Measurements from ENCODE around the gene AGPAT1. TPM values are rescaled to one million over a fixed set of nuclear protein-coding genes. Genes with fewer than 3 reads are reported as not detected.

Gene AGPAT1
- total RNA-seq, 1 experiment from 2014 or later = 55.6 TPM

DNA sequence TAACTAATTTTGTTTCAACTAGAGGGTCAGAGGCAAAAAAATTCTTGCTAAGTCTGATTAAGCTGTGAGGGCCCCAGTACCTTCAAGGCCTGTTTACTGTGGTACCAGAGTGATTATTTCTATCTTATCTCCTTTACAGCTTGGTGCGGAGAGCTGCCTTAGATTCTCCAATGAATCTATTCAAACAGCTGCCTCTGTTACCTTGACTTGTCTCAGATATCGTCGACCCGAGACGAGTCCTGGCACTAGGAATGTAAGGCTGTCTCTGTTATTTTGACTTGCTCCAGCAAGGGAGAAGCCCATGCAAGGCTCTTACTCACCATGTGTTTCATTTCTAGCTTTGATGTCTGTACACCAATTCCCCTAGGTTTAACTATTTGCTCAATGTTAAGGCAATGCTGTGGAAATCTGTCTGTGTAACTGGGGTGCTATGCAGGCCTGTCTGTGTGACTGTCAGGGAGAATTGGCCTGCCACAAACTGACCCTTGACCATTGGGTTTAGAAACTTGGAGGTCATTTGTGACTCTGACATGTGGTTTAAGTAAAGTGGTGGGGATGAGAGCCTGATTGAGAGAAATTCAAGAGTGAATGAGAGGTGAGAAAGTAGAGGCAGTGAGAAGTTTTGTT, 35.4 kb downstream of the AGPAT1 start:
- Histone ChIP-seq H3K9me3 (ENCODE audit: control insufficient read depth in 1 of 2, insufficient read depth in 1 of 2, low read depth in 1 of 2, low read length in 2 of 2) (no peaks in the 10 kb centered on the region), H3K27ac (ENCODE audit: low read depth, low read length) (no peak overlapping the region), H3K9ac (ENCODE audit: low read length) (no peak overlapping the region), H3K4me2 (ENCODE audit: low read length) (no peak overlapping the region), H3K4me1 (ENCODE audit: control insufficient read depth in 1 of 2, insufficient read depth in 2 of 2, low read length in 2 of 2) (no peaks in the 10 kb centered on the region), H3K27me3 (ENCODE audit: insufficient read depth, low read length) (no peaks in the 10 kb centered on the region), H4K20me1 (ENCODE audit: insufficient read depth) (no peaks in the 10 kb centered on the region), H2AFZ (ENCODE audit: low read depth, low read length, poor library complexity, severe bottlenecking) (no peak overlapping the region), H3K36me3 (ENCODE audit: control insufficient read depth in 1 of 2, insufficient read depth in 2 of 2, low read length in 2 of 2) (no peaks in the 10 kb centered on the region), H3K4me3 (replicated peaks in 1 of 2; ENCODE audit: low read depth in 1 of 2, low read length in 2 of 2) (no peak overlapping the region), H3K79me2 (ENCODE audit: insufficient read depth, low read length) (no peaks in the 10 kb centered on the region), H3K9me2 (ENCODE audit: insufficient read depth) (no peaks in the 10 kb centered on the region)
- intact Hi-C loops (cut with micrococcal nuclease) = no loop called here
- ChIA-PET POLR2A (no interaction called here), CTCF (no interaction called here), RAD21 (ENCODE audit: low non-redundant PET in 1 of 2, low total read pairs in 2 of 2, uncharacterized antibody in 2 of 2, unreplicated experiment in 2 of 2) (no interaction called here)
- no peak for ATAC-seq
- TF ChIP-seq, protein P1, sequence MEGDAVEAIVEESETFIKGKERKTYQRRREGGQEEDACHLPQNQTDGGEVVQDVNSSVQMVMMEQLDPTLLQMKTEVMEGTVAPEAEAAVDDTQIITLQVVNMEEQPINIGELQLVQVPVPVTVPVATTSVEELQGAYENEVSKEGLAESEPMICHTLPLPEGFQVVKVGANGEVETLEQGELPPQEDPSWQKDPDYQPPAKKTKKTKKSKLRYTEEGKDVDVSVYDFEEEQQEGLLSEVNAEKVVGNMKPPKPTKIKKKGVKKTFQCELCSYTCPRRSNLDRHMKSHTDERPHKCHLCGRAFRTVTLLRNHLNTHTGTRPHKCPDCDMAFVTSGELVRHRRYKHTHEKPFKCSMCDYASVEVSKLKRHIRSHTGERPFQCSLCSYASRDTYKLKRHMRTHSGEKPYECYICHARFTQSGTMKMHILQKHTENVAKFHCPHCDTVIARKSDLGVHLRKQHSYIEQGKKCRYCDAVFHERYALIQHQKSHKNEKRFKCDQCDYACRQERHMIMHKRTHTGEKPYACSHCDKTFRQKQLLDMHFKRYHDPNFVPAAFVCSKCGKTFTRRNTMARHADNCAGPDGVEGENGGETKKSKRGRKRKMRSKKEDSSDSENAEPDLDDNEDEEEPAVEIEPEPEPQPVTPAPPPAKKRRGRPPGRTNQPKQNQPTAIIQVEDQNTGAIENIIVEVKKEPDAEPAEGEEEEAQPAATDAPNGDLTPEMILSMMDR (IDR thresholded peaks at IDR 0.05 in 2 of 3, conservative IDR thresholded peaks at IDR 0.05 in 1 of 3; ENCODE audit: borderline replicate concordance in 1 of 3, insufficient read depth in 1 of 3, low read depth in 2 of 3, low read length in 2 of 3) = no peak
- TF ChIP-seq SRF (IDR thresholded peaks at IDR 0.05; ENCODE audit: low read depth) (no peak), CBX3 (IDR thresholded peaks at IDR 0.05; ENCODE audit: low read depth) (no peak), CEBPB (IDR thresholded peaks at IDR 0.05; ENCODE audit: low read depth) (no peak), POLR2AphosphoS5 (IDR thresholded peaks at IDR 0.05; ENCODE audit: low read depth, low read length) (no peak)
- BruUV-seq (replicated peaks) = no TSS peak
- no peak for DNase-seq (ENCODE audit: low read depth, low spot score)

DNA sequence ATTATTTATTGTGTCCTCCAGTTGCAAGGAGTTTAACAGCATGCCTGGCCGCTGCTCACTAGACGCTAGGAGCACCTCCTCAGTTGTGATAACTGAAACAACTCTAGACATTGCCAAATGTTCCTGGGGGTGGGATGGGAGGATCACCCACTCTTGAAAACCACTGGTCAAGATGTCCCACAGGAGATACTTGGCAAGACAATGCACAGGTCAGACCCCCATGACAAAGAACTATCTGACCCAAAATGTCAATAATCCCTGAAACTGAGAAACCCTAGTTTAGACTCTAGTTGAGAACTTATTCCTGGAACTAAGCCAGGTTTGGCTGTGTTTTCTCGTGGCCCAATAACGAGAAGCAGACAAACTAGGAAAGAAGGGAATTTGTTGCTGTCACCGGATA, 36.3 kb downstream of the AGPAT1 start:
- Histone ChIP-seq H3K27me3 (ENCODE audit: insufficient read depth, low read length) (no peaks in the 10 kb centered on the region), H3K9me3 (ENCODE audit: control insufficient read depth in 1 of 2, insufficient read depth in 1 of 2, low read depth in 1 of 2, low read length in 2 of 2) (no peaks in the 10 kb centered on the region), H3K4me2 (ENCODE audit: low read length) (no peak overlapping the region), H3K27ac (ENCODE audit: low read depth, low read length) (no peak overlapping the region), H3K4me1 (ENCODE audit: control insufficient read depth in 1 of 2, insufficient read depth in 2 of 2, low read length in 2 of 2) (no peaks in the 10 kb centered on the region), H3K9me2 (ENCODE audit: insufficient read depth) (no peaks in the 10 kb centered on the region), H3K79me2 (ENCODE audit: insufficient read depth, low read length) (no peaks in the 10 kb centered on the region), H3K9ac (ENCODE audit: low read length) (no peak overlapping the region), H3K4me3 (replicated peaks in 1 of 2; ENCODE audit: low read depth in 1 of 2, low read length in 2 of 2) (no peak overlapping the region), H3K36me3 (ENCODE audit: control insufficient read depth in 1 of 2, insufficient read depth in 2 of 2, low read length in 2 of 2) (no peaks in the 10 kb centered on the region), H4K20me1 (ENCODE audit: insufficient read depth) (no peaks in the 10 kb centered on the region), H2AFZ (ENCODE audit: low read depth, low read length, poor library complexity, severe bottlenecking) (no peak overlapping the region)
- no TSS peak for BruUV-seq (replicated peaks)
- DNase-seq (ENCODE audit: low read depth, low spot score) = no peak
- ChIA-PET RAD21 (ENCODE audit: low non-redundant PET in 1 of 2, low total read pairs in 2 of 2, uncharacterized antibody in 2 of 2, unreplicated experiment in 2 of 2) (no interaction called here), CTCF (no interaction called here), POLR2A (no interaction called here)
- no peak for ATAC-seq
- intact Hi-C loops (cut with micrococcal nuclease) = no loop called here
- no peak for TF ChIP-seq RAD21 (IDR thresholded peaks at IDR 0.05; ENCODE audit: low read depth)
- TF ChIP-seq ZNF274 (IDR thresholded peaks at IDR 0.05; ENCODE audit: low read depth, low read length) = no peak
- TF ChIP-seq CEBPB (IDR thresholded peaks at IDR 0.05; ENCODE audit: low read depth) = no peak
- TF ChIP-seq, protein P2, sequence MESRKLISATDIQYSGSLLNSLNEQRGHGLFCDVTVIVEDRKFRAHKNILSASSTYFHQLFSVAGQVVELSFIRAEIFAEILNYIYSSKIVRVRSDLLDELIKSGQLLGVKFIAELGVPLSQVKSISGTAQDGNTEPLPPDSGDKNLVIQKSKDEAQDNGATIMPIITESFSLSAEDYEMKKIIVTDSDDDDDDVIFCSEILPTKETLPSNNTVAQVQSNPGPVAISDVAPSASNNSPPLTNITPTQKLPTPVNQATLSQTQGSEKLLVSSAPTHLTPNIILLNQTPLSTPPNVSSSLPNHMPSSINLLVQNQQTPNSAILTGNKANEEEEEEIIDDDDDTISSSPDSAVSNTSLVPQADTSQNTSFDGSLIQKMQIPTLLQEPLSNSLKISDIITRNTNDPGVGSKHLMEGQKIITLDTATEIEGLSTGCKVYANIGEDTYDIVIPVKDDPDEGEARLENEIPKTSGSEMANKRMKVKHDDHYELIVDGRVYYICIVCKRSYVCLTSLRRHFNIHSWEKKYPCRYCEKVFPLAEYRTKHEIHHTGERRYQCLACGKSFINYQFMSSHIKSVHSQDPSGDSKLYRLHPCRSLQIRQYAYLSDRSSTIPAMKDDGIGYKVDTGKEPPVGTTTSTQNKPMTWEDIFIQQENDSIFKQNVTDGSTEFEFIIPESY (IDR thresholded peaks at IDR 0.05; ENCODE audit: extremely low read depth, insufficient replicate concordance, low read length) = no peak
- no peak for TF ChIP-seq EZH2 (IDR thresholded peaks at IDR 0.05)
- TF ChIP-seq SP1 (IDR thresholded peaks at IDR 0.05; ENCODE audit: low read depth) = no peak
- TF ChIP-seq, protein P3, sequence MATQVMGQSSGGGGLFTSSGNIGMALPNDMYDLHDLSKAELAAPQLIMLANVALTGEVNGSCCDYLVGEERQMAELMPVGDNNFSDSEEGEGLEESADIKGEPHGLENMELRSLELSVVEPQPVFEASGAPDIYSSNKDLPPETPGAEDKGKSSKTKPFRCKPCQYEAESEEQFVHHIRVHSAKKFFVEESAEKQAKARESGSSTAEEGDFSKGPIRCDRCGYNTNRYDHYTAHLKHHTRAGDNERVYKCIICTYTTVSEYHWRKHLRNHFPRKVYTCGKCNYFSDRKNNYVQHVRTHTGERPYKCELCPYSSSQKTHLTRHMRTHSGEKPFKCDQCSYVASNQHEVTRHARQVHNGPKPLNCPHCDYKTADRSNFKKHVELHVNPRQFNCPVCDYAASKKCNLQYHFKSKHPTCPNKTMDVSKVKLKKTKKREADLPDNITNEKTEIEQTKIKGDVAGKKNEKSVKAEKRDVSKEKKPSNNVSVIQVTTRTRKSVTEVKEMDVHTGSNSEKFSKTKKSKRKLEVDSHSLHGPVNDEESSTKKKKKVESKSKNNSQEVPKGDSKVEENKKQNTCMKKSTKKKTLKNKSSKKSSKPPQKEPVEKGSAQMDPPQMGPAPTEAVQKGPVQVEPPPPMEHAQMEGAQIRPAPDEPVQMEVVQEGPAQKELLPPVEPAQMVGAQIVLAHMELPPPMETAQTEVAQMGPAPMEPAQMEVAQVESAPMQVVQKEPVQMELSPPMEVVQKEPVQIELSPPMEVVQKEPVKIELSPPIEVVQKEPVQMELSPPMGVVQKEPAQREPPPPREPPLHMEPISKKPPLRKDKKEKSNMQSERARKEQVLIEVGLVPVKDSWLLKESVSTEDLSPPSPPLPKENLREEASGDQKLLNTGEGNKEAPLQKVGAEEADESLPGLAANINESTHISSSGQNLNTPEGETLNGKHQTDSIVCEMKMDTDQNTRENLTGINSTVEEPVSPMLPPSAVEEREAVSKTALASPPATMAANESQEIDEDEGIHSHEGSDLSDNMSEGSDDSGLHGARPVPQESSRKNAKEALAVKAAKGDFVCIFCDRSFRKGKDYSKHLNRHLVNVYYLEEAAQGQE (IDR thresholded peaks at IDR 0.05; ENCODE audit: low read depth) = no peak
- TF ChIP-seq POLR2A (IDR thresholded peaks at IDR 0.05; ENCODE audit: borderline replicate concordance, extremely low read depth, insufficient read depth, insufficient read length) = no peak

Measured in HCT116 (cell line).